22Rv1 (cell line): ENCODE measurements around the gene CNTNAP4.

ENCODE experiments used
- CTCF ChIP-seq: fragments of 450-650 bp; IDR thresholded peaks from 2 replicates; pipeline ENCODE4 v1.5.1; 2017; ENCODE audit warnings: mild to moderate bottlenecking
- ZFX ChIP-seq: fragments of 450-650 bp; IDR thresholded peaks from 2 replicates; pipeline ENCODE4 v1.6.1; 2017; ENCODE audit warnings: antibody characterized with exemption, borderline replicate concordance

- TF ChIP-seq CTCF (no peak), ZFX (no peak)
These were observed 234.0 kb downstream of the CNTNAP4 start for GRCh38 chr16:76511203-76511602.
